DMS79 treated with DMSO at 0.1 percent for 48 hours (cell line): ENCODE data around the gene GRP.

Experiments used
- DNase-seq: peaks from one replicate; lab custom pipeline; 2025; lab: John Stamatoyannopoulos, UW

The GRP gene

GRCh38 chr18:59267503-59268126 is 47.7 kb downstream of the GRP start:
- no peak for DNase-seq

GRCh38 chr18:59268127-59268720 is 48.3 kb downstream of the GRP start:
- no peak for DNase-seq

DNA sequence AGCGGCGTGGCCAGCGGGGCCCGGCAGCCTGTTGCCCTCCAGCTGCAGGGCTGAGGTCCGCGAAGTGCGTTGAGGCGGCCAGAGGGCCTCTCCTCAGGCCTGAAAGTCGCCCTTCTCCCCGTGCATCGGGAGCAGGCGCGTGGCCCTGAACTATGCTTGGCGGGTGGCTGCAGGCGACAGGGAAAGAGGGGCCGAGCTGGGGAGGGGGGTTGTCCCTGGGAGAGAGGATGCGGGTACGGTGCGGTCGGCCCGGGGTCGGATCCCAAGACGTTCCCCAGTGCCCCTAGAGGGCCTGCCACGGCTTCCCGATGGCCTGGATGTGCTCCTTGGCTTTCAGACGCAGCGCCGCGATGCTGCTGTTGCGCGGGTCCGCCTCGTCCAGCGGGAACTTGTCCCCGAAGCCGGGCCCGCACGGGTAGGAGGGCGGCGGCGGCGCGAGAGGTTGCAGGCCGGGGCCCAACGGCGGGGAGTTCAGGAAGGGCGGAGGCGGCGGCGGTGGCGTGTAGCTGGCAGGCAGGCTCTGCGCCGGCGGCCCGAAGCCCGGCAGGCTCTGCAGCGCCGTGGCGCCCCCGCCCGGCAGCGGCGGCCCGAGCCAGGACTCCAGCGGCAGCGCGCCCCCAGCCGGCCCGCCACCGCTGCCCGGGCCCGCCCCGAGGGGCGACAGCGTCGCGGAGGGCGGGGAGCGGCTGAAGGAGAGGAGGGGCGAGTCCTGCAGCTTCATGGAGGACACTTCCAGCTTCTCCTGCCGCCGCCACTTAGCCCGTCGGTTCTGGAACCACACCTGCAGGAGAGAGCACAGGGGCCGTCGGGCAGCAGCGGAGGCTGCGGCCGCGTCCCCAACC is 49.0 kb downstream of the GRP start:
- DNase-seq: peak; percentile 58

DNA sequence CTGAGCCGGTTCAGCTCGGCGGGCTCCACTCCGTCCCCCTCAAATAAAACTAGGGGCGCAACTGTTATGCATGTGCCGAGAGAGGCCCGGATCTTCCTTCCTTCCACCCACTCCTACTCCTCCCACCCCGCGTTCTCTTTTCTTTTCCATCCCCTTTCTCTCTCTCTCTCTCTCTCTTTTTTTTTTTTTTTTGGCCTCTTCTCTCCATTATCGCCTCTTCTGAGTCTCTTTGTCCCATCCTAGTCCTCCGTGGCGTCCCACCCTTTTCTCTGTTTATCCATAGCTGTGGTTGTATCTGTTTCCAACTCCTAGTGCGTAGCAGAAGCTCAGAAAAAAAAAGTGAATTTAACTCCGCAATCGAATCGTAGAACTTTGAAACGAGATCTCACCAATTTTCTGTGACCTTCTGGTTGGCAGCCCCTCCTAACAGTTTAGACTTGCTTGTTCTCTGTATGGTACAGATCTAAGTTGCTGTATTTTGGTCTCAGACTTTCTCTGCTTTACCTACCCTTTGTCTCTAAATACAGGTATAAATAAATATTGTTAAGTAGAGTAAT is 49.7 kb downstream of the GRP start:
- no peak for DNase-seq

DNA sequence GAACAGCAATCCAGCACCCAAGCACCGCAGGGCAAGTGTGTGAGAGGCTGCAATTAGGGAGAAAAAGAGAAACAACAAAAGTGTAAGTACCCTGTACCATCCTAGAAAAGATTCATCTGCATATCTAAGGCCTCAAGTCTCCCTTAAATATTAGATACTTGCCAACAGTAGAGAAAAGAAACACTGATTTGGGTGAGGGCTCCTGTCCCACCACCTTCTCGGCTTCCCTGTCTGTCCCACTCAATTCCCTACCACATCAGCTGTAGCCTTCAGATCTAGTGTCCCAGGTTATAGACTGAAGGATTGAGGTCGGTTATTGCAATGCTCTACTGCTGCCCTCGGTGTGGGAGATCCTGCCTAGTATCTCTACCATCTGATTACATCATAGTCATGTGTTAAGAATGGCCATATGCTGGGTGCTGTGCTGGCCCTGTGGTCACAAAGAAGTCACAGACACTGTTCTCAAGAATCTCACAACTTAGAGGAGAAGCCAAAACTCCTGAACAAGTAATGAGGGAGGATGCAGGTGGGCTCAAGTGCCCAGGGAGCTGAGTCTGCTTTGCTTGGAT is 50.8 kb downstream of the GRP start:
- no peak for DNase-seq

- DNase-seq: no peak
These were observed 51.8 kb downstream of the GRP start for GRCh38 chr18:59271606-59272220.

- no peak for DNase-seq
These were observed 52.4 kb downstream of the GRP start for GRCh38 chr18:59272221-59272888.

DNA sequence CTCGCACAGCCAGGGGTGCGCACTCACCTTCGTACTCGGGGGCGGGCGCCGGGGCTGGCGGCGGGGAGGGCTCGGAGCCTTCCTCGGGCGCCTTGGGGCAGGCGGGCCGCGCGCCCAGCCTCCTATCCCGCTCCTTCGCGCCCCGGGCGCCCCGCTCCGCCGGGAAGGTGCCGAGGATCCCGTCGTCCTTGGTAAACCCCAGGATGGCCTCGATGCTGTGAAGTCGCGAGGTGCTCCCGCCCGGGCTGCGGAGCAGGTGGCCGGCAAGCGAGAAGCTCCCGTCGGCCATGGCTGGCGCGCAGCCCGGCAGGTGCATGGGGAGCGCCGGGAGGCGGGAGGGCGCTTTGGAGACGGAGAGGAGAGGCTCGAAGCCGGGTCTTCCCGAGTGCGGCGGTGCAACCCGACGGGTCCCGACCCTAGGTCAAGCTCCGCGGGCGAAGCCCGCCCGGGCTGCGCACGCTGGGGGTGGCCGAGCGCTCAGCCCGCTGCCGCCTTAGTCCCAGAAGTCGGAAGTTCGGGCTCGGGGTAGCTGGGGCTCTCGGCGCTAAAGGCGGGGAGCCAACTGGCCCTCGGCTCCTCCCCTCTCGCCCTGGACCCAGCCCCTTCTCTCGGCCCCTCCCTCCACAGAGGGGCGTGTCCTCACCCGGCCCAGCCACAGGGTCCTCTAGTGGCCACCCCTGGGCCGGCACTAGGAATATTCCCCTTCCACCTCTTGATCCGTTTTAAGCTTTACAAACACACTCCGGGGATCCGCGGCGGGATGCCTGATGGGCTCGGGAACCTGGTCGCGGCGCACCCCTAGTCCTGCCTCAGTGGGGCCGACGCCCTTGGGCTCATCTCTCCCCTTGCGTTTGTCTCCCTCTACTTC is 53.2 kb downstream of the GRP start, which contains the start of gene RAX:
TSS of gene RAX (minus strand) at position 564 of the 868 bp plus-strand sequence. CDS start at position 316, 248 bp downstream.
- DNase-seq: no peak

GRCh38 chr18:59273759-59274532 is 54.0 kb downstream of the GRP start:
- DNase-seq: no peak

- no peak for DNase-seq
These were observed 54.6 kb downstream of the GRP start for GRCh38 chr18:59274533-59274928.

DNA sequence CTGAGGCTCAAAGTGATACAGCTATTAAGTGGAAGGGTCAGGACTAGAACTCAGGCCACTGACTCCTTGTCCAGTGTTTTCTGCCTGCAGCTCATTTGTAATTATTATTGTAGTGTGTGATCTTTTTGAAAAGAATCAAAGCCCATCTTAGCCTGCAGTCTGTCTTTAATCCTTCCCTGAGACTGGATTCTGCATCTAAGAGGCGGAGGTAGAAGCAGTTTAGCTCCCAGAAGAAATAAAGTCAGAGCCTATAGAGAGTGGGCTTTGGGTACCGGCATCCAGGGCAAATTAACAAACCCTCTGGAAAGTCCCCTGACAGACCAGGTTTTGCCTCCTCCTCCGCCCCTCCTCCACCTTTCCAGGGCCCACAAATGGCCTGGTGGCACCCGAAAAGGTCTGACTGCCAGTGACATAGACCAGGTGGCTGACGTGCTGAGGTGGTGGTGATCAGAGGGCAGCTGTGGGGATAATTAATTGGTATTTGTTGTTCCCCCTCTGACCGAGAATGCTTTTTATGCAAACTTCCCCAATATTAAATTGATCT is 55.5 kb downstream of the GRP start:
- DNase-seq: no peak

DNA sequence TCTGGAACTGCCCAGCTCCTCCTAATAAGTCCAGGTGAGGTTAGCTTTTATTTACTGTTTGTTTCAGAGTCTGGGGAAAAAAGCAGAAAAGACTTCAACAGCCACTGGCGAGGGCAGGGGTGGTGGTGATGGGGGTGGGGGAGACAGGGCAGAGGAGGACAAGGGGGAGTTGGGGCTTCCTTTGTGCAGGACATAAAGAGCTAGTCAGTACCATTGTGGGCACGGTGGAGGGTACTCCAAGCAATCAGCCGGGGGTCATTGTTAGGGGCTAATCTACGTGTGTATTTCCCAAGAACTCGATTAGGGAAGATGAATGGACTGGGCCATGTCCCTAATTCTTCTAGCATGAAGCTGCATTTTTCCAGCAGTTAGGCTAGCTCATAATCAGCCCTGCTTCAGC is 56.1 kb downstream of the GRP start:
- no peak for DNase-seq

- DNase-seq: no peak
These were observed 58.8 kb downstream of the GRP start for GRCh38 chr18:59278793-59279192.

DNA sequence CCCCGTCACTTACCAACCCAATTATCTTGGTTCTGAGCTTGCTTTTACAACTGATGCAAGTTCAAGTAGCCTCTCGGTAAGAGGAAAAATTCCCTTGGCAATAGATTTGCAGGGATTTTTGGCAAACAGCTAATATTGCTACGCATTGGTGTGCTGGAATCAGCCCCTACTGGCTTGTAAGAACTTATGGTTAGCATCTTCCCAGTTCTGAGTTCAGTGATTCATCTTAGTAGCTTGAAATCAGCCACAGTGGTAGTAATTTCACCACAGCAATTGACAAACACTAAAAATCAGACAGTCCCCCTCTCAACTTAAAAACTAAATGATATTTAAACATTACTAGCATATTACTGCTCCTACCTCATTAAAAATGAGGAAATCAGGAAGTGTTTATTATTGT is 59.2 kb downstream of the GRP start:
- DNase-seq: no peak

GRCh38 chr18:59279722-59280121 is 59.8 kb downstream of the GRP start:
- no peak for DNase-seq
